HEK293 (cell line): Measurements from ENCODE around the gene SMIM12.
A peak's percentile ranks its signal among the peaks of the same experiment; 100 is the strongest.

Experiments
- CTCF ChIA-PET: fragments of 350-600 bp; formaldehyde crosslinking; extraction: SDS; loops from one replicate; lab custom pipeline; 2021; ENCODE audit warnings: antibody characterized with exemption; lab: Yijun Ruan, JAX
- POLR2A ChIA-PET: fragments of 300-600 bp; formaldehyde crosslinking; extraction: SDS; loops from one replicate; lab custom pipeline; 2020; ENCODE audit warnings: antibody characterized with exemption, inconsistent platforms; lab: Yijun Ruan, JAX
- H3K27ac ChIP-seq: fragments of 200-500 bp; sonication (Bioruptor generic); 2 replicates; pipeline ENCODE4 v1.5.1; 2014; ENCODE audit warnings: low read depth, low read length, control low read depth, inconsistent platforms; ENCODE audit errors: extremely low read depth
- H3K36me3 ChIP-seq, 2 experiments: fragments of 200-500 bp in 1 of 2; sonication (Bioruptor generic) in 1 of 2; 1 replicate in 1 of 2; 2 replicates in 1 of 2; pipeline ENCODE4 v1.5.1; 2014 to 2017; ENCODE audit warnings: inconsistent platforms in 2 of 2, low read length in 2 of 2; ENCODE audit not compliant: control insufficient read depth in 2 of 2, insufficient read depth in 1 of 2
- H3K4me1 ChIP-seq: fragments of 200-500 bp; sonication (Bioruptor generic); 2 replicates; pipeline ENCODE4 v1.5.1; 2014; ENCODE audit warnings: mild to moderate bottlenecking, low read length, inconsistent platforms; ENCODE audit not compliant: control insufficient read depth, insufficient read depth
- H3K4me3 ChIP-seq: 2 replicates; pipeline ENCODE4 v1.5.1; 2011; ENCODE audit warnings: low read depth, mild to moderate bottlenecking, control low read depth, low read length, moderate library complexity
- H3K9me3 ChIP-seq: fragments of 200-500 bp; sonication (Bioruptor generic); 2 replicates; pipeline ENCODE4 v1.5.1; 2014; ENCODE audit warnings: low read depth, low read length, inconsistent platforms; ENCODE audit not compliant: control insufficient read depth, insufficient read depth
- EGR2 ChIP-seq: fragments of 450-650 bp; formaldehyde crosslinking; IDR thresholded peaks from 2 replicates; pipeline ENCODE4 v1.5.1; 2016; ENCODE audit warnings: low read depth, missing biosample characterization, missing genetic modification characterization
- HOXA7 ChIP-seq: sonication (generic); formaldehyde crosslinking; IDR thresholded peaks from 2 replicates; pipeline ENCODE4 v1.8.1; 2022; ENCODE audit warnings: missing genetic modification reagents, borderline replicate concordance
- PRDM10 ChIP-seq: fragments of 450-650 bp; formaldehyde crosslinking; IDR thresholded peaks from 2 replicates; pipeline ENCODE4 v1.5.1; 2016; ENCODE audit warnings: missing biosample characterization, missing genetic modification characterization
- ZFHX2 ChIP-seq: fragments of 450-650 bp; formaldehyde crosslinking; conservative IDR thresholded peaks from 2 replicates; pipeline ENCODE4 v1.5.1; 2016; ENCODE audit warnings: missing biosample characterization, missing genetic modification characterization
- ZNF112 ChIP-seq: fragments of 450-650 bp; formaldehyde crosslinking; IDR thresholded peaks from 2 replicates; pipeline ENCODE4 v1.5.0; 2017; ENCODE audit warnings: missing biosample characterization, missing genetic modification characterization
- ZNF114 ChIP-seq: fragments of 450-650 bp; formaldehyde crosslinking; IDR thresholded peaks from 2 replicates; pipeline ENCODE4 v1.5.0; 2017; ENCODE audit warnings: missing biosample characterization, missing genetic modification characterization
- ZNF223 ChIP-seq: fragments of 450-650 bp; formaldehyde crosslinking; IDR thresholded peaks from 2 replicates; pipeline ENCODE4 v1.5.1; 2016; ENCODE audit warnings: missing biosample characterization, missing genetic modification characterization
- ZNF266 ChIP-seq: fragments of 450-650 bp; formaldehyde crosslinking; IDR thresholded peaks from 2 replicates; pipeline ENCODE4 v1.5.1; 2016; ENCODE audit warnings: missing biosample characterization, missing genetic modification characterization, low read depth
- ZNF280C ChIP-seq: fragments of 450-650 bp; formaldehyde crosslinking; IDR thresholded peaks from 2 replicates; pipeline ENCODE4 v1.5.1; 2016; ENCODE audit warnings: missing biosample characterization, missing genetic modification characterization
- ZNF366 ChIP-seq: fragments of 450-650 bp; formaldehyde crosslinking; conservative IDR thresholded peaks from 2 replicates; pipeline ENCODE4 v1.5.1; 2016; ENCODE audit warnings: missing biosample characterization, missing genetic modification characterization
- ZNF624 ChIP-seq: fragments of 450-650 bp; formaldehyde crosslinking; IDR thresholded peaks from 2 replicates; pipeline ENCODE4 v1.5.1; 2017; ENCODE audit warnings: missing biosample characterization, missing genetic modification characterization
- ZNF707 ChIP-seq: fragments of 450-650 bp; formaldehyde crosslinking; IDR thresholded peaks from 2 replicates; pipeline ENCODE4 v1.5.1; 2016; ENCODE audit warnings: missing biosample characterization, missing genetic modification characterization
- ZNF76 ChIP-seq: fragments of 450-650 bp; formaldehyde crosslinking; IDR thresholded peaks from 2 replicates; pipeline ENCODE4; 2016; ENCODE audit warnings: low read depth, missing biosample characterization, missing genetic modification characterization, borderline replicate concordance
- ZNF768 ChIP-seq: fragments of 450-650 bp; formaldehyde crosslinking; IDR thresholded peaks from 2 replicates; pipeline ENCODE4 v1.5.1; 2018; ENCODE audit warnings: missing biosample characterization, mild to moderate bottlenecking, missing genetic modification characterization
- ZNF791 ChIP-seq: fragments of 450-650 bp; formaldehyde crosslinking; IDR thresholded peaks from 2 replicates; pipeline ENCODE4 v1.5.1; 2016; ENCODE audit warnings: missing biosample characterization, missing genetic modification characterization

The SMIM12 gene

GRCh38 chr1:34827341-34827941, 32.1 kb downstream of the SMIM12 start:
- H3K27ac ChIP-seq: no peak overlapping the region
- no peak overlapping the region for H3K4me3 ChIP-seq
- H3K36me3 ChIP-seq: no peaks in the 10 kb centered on the region
- TF ChIP-seq PRDM10 (tag by site-specific recombination) (peak; percentile 64), ZNF266 (tag by site-specific recombination) (no peak)
- CTCF ChIA-PET: interaction anchor here (1.0 to 2.6 kb wide), 2 partner anchors 25 to 39 kb away, joined by 3 to 10 read pairs; no protein-coding TSS in a partner anchor
- H3K9me3 ChIP-seq: no peaks in the 10 kb centered on the region
- H3K4me1 ChIP-seq: no peaks in the 10 kb centered on the region
- POLR2A ChIA-PET: interaction anchor here (0.6 kb wide), 1 partner anchor 98 kb away, joined by 5 read pairs; no protein-coding TSS in a partner anchor

GRCh38 chr1:34825455-34826091, 34.0 kb downstream of the SMIM12 start:
- Histone ChIP-seq H3K4me1 (no peaks in the 10 kb centered on the region), H3K4me3 (no peak overlapping the region), H3K9me3 (no peaks in the 10 kb centered on the region), H3K36me3 (no peaks in the 10 kb centered on the region), H3K27ac (no peak overlapping the region)
- POLR2A ChIA-PET: no interaction called here
- TF ChIP-seq ZNF624 (tag by site-specific recombination) (no peak), ZNF114 (tag by site-specific recombination) (no peak), ZNF223 (tag by site-specific recombination) (no peak), ZNF707 (no peak), ZNF112 (no peak), ZNF366 (tag by site-specific recombination) (no peak), ZFHX2 (peak; percentile 71), ZNF76 (tag by site-specific recombination) (no peak), ZNF266 (tag by site-specific recombination) (no peak), HOXA7 (no peak), EGR2 (tag by site-specific recombination) (peak; percentile 91), ZNF791 (tag by site-specific recombination) (no peak)
- CTCF ChIA-PET: interaction anchor here (1.0 to 2.6 kb wide), 2 partner anchors 27 to 40 kb away, joined by 4 to 10 read pairs; no protein-coding TSS in a partner anchor

DNA sequence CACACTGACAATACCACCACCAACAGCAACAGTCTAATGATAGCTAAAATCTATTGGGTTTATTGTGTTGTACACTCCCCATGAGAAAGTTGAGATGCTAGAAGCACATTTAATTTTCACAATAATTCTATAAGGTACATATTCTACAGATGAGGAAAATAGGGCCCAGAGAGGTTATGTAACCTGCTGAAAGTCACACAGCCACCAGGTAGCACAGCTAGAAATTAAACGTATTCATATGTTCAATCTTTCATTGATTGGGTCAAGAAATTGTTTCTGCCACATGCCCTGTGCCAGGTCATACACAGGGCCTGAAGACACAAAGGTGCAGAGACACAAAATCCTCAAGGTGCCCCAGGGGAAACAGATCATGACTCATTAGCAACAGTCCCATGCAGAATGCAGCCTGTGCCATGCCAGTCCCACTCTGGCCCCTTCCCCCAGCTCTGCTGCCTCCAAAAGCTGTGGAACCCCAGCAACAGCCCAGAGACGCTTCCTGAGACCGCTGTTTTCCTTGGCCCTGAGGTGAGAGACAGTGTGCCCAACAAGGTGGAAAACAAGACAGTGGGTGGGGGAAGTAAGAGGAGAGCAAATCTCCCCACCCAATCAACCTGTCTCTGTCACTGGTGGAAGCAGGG, 34.6 kb downstream of the SMIM12 start:
- no peak overlapping the region for H3K4me3 ChIP-seq
- no peaks in the 10 kb centered on the region for H3K9me3 ChIP-seq
- TF ChIP-seq ZNF280C (tag by site-specific recombination) (no peak), ZNF768 (tag by site-specific recombination) (peak; percentile 73; the same call in 1 of the 2 replicates)
- no peak overlapping the region for H3K27ac ChIP-seq
- ChIA-PET POLR2A (no interaction called here), CTCF (interaction anchor here (0.6 to 0.7 kb wide), 2 partner anchors 13 to 1382 kb away, joined by 3 to 5 read pairs; no protein-coding TSS in a partner anchor)
- no peaks in the 10 kb centered on the region for H3K36me3 ChIP-seq
- H3K4me1 ChIP-seq: no peaks in the 10 kb centered on the region
